HG02623 (cell line): ENCODE measurements around the gene TMIE.
"Not testable (repeated sequence)": the region's sequence is repeated elsewhere in the genome, so short reads cannot be mapped to it uniquely, and the experiment has no call there.

ENCODE experiments used
- ATAC-seq: cut with Tn5 transposase; IDR thresholded peaks from one replicate; pipeline ENCODE4 v1.9.1; 2021; ENCODE audit warnings: moderate library complexity; ENCODE audit not compliant: unreplicated experiment

TMIE gene

GRCh38 chr3:46682974-46683373 lies 18.2 kb upstream of the TMIE start:
- no peak for ATAC-seq

- ATAC-seq, result no peak
Measured at GRCh38 chr3:46684891-46685290, 16.3 kb upstream of the TMIE start.

GRCh38 chr3:46685446-46685845 lies 15.7 kb upstream of the TMIE start:
- ATAC-seq, result no peak

- ATAC-seq, result no peak
Measured at GRCh38 chr3:46690798-46691197, 10.4 kb upstream of the TMIE start.

GRCh38 chr3:46692566-46692990 lies 8.6 kb upstream of the TMIE start:
- no peak for ATAC-seq

- ATAC-seq, result no peak
Measured at GRCh38 chr3:46693038-46693891, 7.9 kb upstream of the TMIE start, which contains the start of gene ALS2CL. Gene ALS2CL, minus strand, starts transcription at chr3:46693679. Its CDS starts 4,239 bp downstream, at chr3:46689440.

- ATAC-seq, result no peak
Measured at GRCh38 chr3:46693892-46694226, 7.3 kb upstream of the TMIE start.

GRCh38 chr3:46694520-46694919 lies 6.7 kb upstream of the TMIE start:
- ATAC-seq, result no peak

GRCh38 chr3:46695177-46695961 lies 5.8 kb upstream of the TMIE start:
- ATAC-seq, result no peak

GRCh38 chr3:46695962-46696894 lies 5.0 kb upstream of the TMIE start:
- no peak for ATAC-seq

GRCh38 chr3:46699676-46700523 lies 1.3 kb upstream of the TMIE start:
- no peak for ATAC-seq

GRCh38 chr3:46700772-46701171 lies 420 bp upstream of the TMIE start:
- no peak for ATAC-seq

- no peak for ATAC-seq
Measured at GRCh38 chr3:46702246-46703012, 1.2 kb downstream of the TMIE start.

- no peak for ATAC-seq
Measured at GRCh38 chr3:46703013-46703520, 1.9 kb downstream of the TMIE start.

GRCh38 chr3:46704346-46704745 lies 3.2 kb downstream of the TMIE start:
- ATAC-seq, result not testable (repeated sequence)

- no peak for ATAC-seq
Measured at GRCh38 chr3:46705022-46705530, 3.9 kb downstream of the TMIE start.

- no peak for ATAC-seq
Measured at GRCh38 chr3:46705751-46706552, 4.8 kb downstream of the TMIE start.
